ENCODE results near the gene HSBP1.

The HSBP1 gene

DNA sequence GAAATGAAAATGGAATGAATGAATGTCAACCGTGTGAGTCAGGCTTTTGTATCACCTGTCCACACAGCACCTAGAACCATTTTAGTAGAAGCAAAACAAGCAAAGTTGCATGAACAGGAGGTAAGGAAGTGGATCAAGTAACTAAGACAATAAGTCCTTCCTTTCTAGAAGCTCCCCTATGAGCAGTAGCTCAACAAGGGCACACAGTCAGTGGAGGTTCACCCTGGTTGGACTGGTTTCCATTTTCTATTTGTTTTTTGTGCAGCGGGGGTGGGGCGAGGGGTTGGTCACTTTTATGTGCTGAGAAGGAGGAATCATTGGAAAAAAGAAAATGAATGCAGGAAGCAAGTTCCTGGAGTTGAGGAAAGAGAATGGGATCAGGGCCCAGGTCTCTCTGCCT lies 4.0 kb upstream of the HSBP1 start:
- no peak for DNase-seq (ENCODE audit: low read depth in 2 of 2)

DNA sequence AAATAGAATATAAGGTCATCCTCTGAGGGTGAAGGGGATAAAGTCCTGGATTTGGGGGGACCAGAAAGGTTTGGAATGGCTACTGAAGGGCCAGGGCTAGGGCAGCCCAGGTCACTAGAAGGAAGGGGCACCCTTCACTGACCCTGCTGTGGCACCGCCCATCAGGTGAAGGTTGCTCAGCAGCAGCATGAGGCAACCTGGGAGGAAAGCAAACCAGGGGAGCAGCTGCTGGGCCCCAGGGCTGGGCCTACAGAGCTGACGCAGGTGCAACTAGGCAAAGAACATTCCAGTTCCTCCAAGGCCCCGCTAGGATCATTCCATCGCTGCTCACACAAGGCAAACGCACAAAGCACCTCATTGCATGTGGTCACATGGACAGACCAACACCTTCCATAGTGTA lies 3.4 kb upstream of the HSBP1 start:
- DNase-seq (ENCODE audit: low read depth in 2 of 2): no peak

DNA sequence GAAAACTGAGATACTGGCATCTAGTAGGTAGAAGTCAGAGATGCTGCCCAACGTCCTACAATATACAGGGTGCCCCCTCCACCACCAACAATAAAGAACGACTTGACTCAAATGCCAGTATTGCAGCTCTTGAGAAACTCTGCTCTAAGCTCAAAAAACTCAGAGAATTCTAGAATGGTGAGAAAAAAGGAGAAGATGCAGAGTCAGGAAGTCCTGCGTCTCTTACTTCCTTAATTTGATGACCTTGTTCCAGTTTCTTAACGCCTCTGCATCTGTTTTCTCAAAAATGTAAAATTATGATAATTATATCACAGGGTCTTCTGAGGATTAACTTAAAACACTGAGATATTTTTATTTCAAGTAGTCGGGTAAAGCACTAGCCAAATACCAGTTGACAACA lies 1.7 kb upstream of the HSBP1 start:
- no peak for DNase-seq (ENCODE audit: low read depth in 2 of 2)

DNA sequence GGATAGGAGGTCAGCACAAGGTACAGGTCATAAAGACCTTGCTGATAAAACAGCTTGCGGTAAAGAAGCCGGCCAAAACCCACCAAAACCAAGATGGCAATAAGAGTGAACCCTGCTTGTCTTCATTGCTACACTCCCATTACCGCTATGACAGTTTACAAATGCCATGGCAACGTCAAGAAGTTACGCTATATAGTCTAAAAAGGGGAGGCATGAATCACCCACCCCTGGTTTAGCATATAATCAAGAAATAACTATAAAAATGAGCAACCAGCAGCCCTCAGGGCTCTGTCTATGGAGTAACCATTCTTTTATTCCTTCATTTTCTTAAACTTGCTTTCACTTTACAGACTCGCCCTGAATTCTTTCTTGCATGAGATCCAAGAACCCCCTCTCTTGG lies 1.0 kb upstream of the HSBP1 start:
- DNase-seq (ENCODE audit: low read depth in 2 of 2): no peak

DNA sequence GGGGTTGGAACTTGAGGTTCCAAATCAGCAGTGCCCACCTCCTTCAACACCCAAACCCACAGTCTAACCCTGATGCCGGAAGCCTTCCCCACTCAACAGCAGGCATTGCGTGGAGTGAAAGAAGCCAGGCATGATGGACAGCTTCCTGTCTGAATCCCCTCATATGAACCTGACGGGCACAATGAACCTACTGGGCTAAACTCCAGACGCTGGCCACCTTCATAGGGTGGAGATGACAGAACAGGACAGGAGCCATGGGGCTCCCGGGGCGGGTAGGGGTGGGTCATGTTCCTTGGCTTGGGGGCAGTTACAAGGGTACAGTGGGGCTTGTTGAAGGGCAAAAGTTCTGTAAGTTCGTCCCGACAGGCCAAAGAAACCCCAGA lies 460 bp upstream of the HSBP1 start:
- DNase-seq (ENCODE audit: low read depth in 2 of 2): no peak

DNA sequence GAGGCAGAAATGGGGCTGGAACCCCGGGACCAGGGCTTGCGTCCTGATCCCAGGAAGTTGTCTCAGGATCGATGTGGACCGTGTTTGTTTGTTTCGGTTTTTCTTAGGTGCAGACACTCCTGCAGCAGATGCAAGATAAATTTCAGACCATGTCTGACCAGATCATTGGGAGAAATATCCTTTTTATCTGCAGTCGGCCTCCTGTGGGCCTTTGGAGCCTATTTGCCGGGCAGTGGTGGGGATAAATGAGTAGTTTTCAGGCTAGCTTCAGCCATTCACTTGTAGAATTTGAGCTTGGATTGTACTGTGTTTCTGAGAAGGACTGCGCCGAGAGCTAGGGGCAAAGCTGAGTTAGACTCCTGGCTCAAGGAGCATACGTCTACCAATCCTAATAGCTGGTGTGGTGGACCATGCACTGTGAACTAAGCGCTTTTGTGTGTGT lies 816 bp downstream of the HSBP1 start:
- DNase-seq (ENCODE audit: low read depth in 2 of 2): no peak

DNA sequence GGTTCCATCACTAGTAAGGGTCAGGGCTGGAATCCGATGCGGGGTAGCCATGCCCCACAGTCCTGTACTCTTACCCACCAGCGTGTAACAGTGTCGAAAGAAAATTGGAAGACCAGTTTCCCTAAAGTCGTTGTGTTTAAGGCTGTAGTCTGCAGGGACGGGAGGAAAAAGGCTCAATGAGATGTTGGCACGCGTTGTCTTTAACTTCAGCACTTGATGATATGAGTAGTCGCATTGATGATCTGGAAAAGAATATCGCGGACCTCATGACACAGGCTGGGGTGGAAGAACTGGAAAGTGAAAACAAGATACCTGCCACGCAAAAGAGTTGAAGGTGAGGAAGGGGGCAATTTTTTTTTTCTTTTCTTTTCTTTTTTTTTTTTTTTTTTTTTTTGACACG lies 1.3 kb downstream of the HSBP1 start:
- no peak for DNase-seq (ENCODE audit: low read depth in 2 of 2)

DNA sequence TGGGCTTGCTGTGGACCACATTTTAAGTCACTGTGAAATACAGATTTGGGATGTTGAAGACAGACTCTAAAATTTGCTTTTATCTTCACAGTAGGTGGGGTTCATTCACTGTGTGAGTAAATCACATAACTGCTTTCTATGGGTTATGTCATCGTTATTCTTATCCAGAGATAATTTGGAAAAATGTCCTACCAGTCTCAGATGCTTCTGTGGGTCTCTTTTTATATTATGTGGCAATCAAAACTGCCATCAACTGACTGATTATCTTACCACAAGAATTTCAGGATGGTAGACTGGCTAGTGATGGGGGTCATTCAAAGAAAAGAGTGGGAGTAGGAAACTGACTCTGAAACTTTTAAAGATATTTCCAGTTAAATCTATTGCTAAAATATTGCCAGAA lies 3.1 kb downstream of the HSBP1 start:
- DNase-seq (ENCODE audit: low read depth in 2 of 2): no peak

DNA sequence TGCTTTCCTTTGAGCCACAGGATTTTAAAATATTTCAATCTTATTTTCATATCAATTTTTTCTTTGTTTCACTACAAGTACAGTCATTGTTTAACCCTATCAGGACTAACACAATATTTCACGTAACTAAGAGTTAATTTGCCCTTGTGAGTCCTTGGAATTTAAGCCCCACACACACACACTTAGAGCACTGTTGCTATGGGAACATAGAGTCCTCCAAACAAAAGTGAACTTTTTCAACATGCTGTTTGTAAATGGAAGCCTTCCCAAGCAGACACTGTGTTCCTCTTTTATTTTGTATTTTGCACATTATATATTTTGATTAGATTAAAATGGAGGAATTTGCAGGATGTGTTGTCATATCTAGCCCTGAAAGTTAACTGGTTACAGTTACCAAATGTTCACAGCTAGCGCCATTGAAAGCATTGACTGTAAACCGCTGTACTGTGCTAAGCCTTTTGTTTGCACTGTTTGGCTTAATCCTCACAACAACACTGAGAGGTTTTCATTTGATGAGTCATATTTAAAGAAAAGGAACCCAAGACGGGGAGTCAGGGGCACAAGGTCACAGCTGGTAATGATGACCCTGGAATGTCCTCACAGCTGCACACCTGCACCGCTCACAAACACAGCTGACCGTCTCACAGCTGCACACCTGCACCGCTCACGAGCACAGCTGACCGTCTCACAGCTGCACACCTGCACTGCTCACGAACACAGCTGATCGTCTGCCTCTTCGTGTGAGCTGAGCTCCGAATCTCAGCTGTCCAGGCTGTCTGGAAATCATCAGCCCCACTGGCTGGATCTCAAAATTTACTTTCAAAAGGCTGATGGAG lies 6.3 kb downstream of the HSBP1 start:
- DNase-seq (ENCODE audit: low read depth in 2 of 2): no peak

DNA sequence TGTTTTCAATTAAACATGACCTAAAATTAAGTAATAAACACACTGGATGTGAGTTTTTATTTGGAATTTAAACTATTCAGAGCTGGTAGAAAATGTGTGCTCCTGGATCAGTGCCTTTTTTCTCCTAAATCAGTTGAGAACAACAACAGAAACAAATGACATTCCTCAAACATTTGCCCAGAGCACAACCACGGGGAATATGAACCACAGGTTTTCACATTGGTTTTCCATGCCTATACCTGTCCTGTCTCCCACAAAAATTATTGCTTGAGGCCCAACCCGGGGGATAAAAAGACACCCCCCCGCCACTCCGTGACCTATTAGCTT lies 6.8 kb downstream of the HSBP1 start:
- DNase-seq (ENCODE audit: low read depth in 2 of 2): no peak

DNA sequence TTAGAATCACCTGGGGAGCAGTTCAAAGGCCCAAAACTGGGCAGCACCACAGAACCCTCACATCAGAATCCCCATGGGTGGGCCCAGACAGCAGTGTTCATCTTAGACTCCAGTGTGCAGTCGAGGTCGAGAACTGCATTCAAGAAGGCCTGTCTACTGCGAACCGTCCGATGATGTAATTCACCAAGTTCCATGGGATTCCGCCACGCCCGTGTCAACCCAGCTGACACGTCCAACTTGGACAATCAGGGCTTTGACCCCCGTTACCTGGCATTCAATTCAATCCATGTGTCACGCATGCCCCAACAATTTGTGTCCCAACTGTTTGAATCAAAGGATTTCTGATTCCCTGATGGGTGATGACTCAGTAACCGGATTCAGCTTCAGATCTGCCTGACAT lies 9.2 kb downstream of the HSBP1 start:
- DNase-seq (ENCODE audit: low read depth in 2 of 2): no peak

DNA sequence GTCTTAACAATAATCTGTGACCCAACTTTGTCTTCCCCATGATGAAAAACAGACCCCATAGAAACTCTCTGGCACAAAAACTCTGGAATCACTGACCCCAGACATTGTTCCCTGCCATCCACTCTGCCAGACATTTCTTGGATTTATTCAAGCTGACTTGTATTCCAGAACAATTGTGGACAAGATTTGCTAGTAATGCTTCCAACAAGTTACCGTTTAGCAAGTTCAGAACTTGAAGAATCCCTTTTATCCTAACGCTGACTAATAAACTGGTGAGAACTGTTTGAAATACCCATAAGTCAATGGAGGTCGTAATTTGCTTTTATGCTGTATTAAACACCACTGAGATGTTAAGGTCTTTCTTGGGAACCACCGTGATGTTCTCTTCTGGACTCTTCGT lies 10.5 kb downstream of the HSBP1 start:
- no peak for DNase-seq (ENCODE audit: low read depth in 2 of 2)

DNA sequence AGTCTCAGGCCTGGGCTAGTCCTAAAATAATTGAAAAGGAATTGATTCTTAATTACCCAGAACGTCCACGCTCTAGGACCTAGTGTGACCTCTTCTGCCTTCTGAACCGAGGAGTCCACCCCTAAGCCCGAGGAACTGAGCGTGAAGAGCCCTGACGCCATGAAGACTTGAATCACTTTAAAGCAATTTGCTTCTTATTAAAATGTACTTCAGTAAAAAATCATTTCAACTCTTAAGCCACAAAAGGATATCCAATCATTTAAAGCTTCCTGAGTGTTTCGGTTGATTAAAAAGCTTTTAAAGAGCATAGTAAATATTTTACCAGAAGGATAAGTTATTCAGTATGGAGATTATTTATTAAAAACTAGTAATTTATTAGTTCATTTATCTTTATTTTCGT lies 11.6 kb downstream of the HSBP1 start:
- DNase-seq (ENCODE audit: low read depth in 2 of 2): no peak

DNA sequence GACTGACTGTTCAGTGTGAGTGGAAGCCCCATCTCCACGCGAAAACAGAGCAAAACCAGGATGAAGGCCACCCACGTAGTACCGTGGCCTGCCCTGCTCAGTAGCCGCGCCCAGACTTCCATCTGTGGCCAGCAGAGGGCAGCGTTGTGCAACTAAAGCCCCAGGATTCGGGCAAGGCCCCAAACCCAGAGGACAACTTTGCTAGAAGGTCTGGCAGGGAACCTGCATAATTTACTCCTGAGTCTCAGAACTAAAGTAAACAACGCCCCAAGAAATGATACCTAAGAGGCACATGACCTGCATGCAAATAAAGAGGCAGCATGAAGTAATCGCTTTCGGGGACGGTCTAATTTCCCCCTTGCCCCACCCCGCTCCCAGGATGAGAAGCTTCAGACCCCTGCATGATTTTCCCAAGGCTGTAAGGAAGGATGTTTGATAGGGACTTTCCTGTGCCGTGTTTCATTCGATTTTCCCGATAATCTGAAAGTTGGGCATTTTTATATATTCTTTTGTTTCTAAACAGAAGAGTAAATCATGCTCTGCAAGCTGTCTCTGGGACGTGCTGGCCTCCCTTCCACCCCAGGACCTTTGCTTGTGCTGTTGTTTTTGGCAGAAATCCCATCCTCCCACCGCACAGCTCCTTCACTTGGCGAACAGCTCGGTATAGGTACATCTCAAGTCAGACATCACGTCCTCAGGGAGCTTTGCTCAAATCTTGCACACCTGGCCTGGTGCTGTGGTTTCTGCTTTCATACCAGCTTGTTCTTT lies 18.6 kb downstream of the HSBP1 start:
- DNase-seq (ENCODE audit: low read depth in 2 of 2): peak; percentile 72 to 78

DNA sequence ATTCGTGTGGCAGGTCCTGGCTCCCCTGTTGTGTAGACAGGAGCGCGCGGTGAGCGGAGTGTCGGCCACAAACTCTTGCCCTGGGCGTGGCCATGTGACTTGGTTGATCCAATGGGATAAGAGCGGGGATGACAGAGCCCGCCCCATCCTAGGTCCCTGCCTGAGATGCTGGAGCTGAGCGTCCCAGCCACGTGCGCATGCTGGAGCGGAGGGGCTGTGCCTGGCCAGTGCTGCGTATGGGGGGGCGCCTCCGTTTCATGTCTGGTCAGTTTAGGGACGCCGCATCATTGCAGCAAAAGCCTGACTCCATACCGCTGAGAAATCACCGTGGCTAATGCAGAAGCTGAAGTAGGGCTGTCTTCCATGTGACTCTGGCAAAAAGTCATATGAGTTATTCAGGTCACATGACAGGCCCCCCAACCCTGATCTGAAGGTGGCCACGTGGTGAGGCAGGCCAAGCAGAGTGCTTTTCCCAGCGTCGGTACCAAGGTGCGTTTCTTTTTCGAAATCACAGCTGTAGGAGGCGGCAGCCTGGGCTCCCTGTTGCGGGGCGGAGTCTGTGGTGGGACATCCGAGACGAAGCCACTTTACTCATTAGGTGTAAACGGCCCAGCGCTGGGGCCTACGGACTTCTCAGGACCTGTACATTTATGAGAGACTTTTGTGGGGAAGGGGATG lies 22.5 kb downstream of the HSBP1 start:
- DNase-seq (ENCODE audit: low read depth in 2 of 2): no peak

DNA sequence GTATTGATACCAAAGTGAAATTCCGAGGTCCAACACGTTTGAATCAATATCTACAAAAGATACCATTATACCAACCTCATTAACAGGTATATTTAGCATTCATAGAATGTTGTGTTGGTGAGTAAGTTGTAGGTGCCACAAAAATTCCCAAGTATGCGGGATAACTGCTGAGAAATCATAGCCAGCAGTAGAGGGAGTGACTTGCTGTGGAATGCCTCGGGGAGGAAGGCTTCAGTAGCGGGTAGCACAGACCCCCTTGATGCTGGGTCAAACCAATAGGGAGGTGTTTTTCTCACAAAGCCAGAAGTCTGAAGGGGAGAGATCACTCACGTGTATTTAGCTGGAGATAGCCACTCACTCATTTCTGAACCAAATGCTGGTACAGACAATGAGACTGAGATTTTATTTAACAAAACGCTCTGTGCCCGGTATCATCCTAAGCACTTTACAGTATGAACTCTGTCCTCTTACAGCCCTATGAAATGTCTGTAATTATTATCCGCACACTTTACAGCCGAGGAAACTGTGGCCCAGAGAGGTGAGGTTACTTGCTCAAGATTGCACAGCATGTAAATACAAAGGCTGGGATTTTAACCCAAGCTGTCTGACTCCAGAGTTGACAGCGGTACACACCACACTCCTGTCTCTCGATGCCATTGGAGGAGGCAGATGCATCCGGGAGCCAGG lies 23.1 kb downstream of the HSBP1 start:
- no peak for DNase-seq (ENCODE audit: low read depth in 2 of 2)

DNA sequence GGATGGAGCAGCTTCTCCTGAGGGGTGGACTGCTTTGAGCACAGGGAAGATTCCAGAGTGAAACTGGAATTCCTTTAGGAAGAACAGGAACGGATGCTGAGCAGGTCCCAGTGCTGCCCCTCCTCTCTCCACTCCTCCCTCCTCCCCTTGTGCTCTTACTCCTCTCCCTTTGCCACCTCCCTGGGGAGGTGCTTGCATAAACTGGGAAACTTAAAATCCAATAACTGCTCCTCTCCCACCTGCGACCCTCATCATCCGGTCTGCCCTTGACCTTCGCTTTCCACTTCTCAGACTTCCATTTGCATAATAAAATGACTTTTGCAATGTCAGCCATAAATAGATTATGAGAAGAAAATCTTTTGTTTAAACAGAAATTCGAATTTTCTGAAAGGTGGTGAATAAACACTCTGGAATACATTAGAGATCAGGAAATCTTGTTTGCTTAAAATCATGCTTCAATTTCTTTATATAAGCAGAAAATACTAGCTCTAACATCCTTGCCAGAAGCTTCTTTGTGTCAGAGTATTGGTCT lies 23.7 kb downstream of the HSBP1 start:
- no peak for DNase-seq (ENCODE audit: low read depth in 2 of 2)

DNA sequence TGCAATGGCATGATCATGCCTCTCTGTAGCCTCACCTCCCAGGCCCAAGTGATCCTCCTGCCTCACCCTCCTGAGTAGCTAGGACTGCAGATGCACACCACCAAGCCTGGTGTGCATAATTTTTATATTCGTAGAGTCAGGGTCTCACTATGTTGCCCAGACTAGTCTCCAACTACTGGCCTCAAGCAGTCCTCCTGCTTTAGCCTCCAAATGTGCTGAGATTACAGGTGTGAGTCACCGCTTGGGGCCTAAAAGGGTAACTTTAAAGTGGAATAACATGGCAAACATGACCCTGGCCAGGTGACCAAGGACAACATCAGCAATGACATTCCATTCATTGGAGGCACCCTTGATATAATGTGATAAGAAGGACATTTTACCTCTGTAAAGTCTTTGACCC lies 26.1 kb downstream of the HSBP1 start:
- no peak for DNase-seq (ENCODE audit: low read depth in 2 of 2)

DNA sequence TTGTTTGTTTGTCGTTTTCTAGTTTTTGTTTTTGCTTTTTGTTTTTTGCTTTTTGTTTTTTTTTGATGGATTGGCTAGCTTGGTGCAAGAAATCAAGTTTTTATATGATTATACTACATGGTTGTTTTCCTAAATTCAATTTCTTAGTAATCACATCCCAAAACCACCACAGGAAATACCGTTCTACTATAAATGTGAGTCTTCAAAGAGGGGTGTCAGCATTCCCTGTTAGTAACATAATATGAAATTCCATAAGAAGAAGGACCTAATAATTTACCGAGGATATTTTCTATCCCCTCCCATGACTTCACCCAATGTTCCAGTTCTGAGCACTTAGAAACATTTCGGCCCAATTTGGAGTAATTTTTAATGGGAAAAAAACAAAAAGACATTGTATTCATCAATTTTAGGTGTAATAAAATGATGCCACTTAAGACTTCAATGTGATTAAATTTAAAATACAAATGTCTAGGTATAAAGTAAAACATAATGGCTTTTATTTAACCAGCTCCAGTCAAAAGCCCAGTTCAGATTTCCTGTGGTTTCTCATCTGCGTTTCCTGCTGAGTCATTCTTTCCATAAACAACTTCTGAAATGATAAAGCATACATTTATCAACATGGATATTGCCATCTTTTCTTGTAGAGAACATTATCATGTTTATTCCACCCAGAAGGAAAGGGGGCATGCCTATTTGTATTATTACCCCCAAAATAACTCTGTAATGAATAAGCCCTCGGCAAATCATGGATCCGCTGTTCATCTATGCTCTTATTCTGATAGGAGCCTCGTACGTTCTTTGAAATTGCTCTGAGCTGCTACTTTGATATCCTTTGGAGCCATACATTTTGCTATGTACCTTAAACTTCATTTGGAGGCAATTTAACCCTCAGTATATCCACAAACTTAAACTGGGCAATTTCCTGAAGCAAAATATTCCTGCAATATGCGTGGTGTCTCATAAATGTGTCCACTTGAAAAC lies 28.1 kb downstream of the HSBP1 start:
- no peak for DNase-seq (ENCODE audit: low read depth in 2 of 2)

DNA sequence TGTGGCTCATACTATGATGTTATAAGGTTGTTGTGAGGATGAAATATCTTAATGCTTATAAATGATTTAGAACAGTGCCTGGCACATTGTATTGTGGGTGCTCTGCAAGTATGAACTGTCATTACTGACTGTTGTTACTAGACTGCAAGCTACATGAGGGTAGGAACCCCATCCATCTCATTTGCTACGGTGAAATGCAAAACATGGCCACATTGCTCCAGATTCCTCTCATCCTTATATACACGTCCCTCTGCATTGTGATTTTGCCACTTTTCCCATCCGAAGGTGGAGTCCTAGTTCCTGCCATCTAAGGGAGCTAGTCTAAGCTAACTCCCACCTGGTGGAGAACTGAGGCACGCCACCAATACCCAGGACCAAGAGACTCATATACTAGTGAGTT lies 29.8 kb downstream of the HSBP1 start:
- no peak for DNase-seq (ENCODE audit: low read depth in 2 of 2)

DNA sequence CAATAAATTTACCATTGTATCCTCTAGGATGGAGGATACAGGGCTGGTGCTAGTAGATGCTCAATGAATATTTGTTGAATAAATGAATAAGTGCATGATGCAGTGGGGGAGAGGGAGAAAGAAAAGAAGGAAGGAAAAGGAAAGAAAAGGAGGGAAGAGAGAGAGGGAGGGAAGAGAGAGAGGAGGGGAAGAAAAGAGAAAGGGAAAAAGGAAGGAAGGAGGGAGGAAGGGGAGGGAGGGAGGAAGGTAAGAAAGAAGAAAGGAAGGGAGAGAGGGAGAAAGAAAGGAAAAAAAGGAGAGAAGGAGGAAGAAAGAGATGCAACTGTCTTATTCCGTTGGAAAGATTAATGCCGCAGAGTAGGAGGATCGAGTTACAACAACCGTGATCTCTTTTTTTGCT lies 30.4 kb downstream of the HSBP1 start:
- no peak for DNase-seq (ENCODE audit: low read depth in 2 of 2)
